Tibial nerve (tissue), 4 donors: ENCODE results near the gene CD200R1L.

Source experiments
- CTCF ChIP-seq, 5 experiments: fragments of 200-600 bp in 3 of 5; fragments of 450-650 bp in 2 of 5; sonication (generic) in 3 of 5; IDR thresholded peaks; one replicate each; pipeline ENCODE4 v1.5.1; 2016 to 2019; ENCODE audit warnings: antibody characterized with exemption in 5 of 5, mild to moderate bottlenecking in 3 of 5, moderate library complexity in 2 of 5
- EP300 ChIP-seq, 2 donors: sonication (generic); formaldehyde crosslinking; IDR thresholded peaks; one replicate each; pipeline ENCODE4 v1.6.1; 2017; ENCODE audit warnings: antibody characterized with exemption in 2 of 2, mild to moderate bottlenecking in 1 of 2
- POLR2A ChIP-seq, 2 donors: fragments of 450-650 bp; IDR thresholded peaks; one replicate each; pipeline ENCODE4 v1.6.1; 2017; ENCODE audit warnings: antibody characterized with exemption in 2 of 2, mild to moderate bottlenecking in 2 of 2, moderate library complexity in 2 of 2

DNA sequence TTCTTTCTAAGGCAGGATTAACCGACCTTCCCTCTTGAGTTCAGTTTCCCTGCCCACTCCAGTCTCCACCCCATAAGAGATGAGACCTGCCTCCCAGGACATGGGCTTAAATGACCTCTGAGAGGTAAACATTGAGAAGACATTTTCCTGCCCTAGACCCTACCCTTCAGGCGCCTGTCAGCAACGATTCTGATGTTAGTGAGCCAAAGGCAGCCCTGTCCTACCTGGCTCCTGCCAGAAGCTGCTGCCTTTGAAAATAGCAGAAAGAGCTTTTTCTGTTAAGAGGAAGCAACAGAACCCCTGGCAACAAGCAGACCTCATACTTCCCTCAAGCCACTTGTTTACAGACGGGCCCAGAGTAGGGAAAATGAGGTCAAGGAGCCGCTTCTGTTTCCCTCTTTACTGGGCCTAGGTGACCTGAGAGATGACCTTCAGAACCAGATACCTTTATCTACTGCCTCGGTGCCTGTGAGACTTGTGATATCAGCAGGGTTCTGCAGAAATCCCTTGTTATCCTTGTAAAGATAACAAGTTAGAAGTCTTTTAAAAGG, 52.0 kb downstream of the CD200R1L start:
- no peak for TF ChIP-seq CTCF (IDR thresholded peaks at IDR 0.05)
- no peak for TF ChIP-seq POLR2A (IDR thresholded peaks at IDR 0.05)
- no peak for TF ChIP-seq EP300 (IDR thresholded peaks at IDR 0.05)
